HAP-1 (cell line): Measurements from ENCODE around the gene FANCE.
"Not testable (repeated sequence)": the region's sequence is repeated elsewhere in the genome, so short reads cannot be mapped to it uniquely, and the experiment has no call there.

Experiments
- DNase-seq, 2 experiments: peaks; one replicate each; pipeline ENCODE4 v3.0.0-alpha.2; 2016 to 2020; ENCODE audit warnings: low spot score in 2 of 2
- H3K27me3 ChIP-seq: fragments of 250-450 bp; sonication (Bioruptor Pico); 2 replicates; pipeline ENCODE4 v1.5.1; 2020; ENCODE audit warnings: low read depth, mild to moderate bottlenecking, moderate library complexity
- H3K36me3 ChIP-seq: fragments of 250-450 bp; sonication (Bioruptor Pico); replicated peaks from 2 replicates; pipeline ENCODE4 v1.5.1; 2020; ENCODE audit warnings: mild to moderate bottlenecking
- H3K4me1 ChIP-seq: fragments of 250-450 bp; sonication (Bioruptor Pico); 2 replicates; pipeline ENCODE4 v1.5.1; 2020; ENCODE audit warnings: mild to moderate bottlenecking
- H3K4me3 ChIP-seq: fragments of 250-450 bp; sonication (Bioruptor Pico); 2 replicates; pipeline ENCODE4 v1.5.1; 2020; ENCODE audit warnings: mild to moderate bottlenecking, moderate library complexity
- H3K9me3 ChIP-seq: fragments of 250-450 bp; sonication (Bioruptor Pico); 2 replicates; pipeline ENCODE4 v1.5.1; 2020; ENCODE audit warnings: mild to moderate bottlenecking, moderate library complexity
- in situ Hi-C: fragments of 300-500 bp; cut with MboI; formaldehyde crosslinking; loops from 3 replicates; pipeline ENCODE4 v1.14.3; 2020; ENCODE audit warnings: low sequenced_read_pairs, inconsistent platforms, mixed read lengths

The FANCE gene

DNA sequence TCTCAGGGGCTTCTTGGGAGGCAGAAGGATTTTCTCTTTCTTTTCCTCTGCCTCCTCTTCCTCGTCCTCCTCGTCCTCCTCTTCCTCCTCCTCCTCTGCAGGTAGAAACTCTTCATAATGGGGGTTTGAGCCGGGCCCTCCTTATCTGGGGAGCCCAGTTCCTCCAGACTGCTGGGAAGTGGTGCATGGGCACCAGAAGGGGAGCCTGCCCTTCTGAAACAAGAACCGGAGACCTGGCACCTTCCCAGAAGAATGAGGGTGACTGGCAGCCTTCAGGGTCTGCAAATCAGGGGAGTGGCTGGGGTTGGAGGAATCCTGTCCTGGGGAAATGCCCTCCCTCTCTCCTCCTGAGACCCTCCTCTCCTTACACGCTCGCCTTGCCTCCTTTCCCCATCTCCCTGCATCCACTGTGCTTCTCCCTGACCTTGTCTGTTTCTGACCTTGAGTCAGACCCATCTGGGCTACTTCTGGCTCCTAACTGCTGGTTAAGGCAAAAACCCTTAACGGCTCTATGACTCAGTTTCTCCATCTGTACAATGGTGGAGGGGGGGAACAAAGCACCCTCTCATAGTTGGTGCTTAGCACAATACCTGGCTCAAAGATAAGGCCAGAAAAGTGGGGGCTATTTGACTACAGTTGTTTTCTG, 58.9 kb downstream of the FANCE start:
- H3K4me3 ChIP-seq = no peak overlapping the region

DNA sequence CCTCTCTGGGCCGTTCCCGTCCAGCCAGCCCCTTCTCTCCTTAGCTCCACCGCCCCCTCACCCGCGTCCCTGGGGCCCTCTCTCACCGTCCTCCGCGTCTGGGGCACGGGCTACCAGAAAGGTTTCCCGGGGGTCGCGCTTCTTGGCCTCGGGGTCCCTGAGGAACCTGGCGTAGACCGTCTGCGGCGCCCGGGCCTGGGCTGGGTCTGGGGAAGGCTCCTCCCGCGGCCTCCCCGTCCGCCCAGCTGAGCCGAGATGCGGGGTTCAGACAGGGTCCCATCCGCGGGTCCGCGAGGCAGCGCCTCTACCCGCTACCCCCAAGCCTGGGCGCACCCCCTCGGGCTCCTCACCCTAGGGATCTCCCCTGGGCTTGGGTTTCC, 59.4 kb downstream of the FANCE start:
- in situ Hi-C loops = no loop called here
- DNase-seq = no peak
- no peaks in the 10 kb centered on the region for H3K27me3 ChIP-seq
- H3K4me3 ChIP-seq = no peak overlapping the region
- H3K36me3 ChIP-seq = no peaks in the 10 kb centered on the region
- no peaks in the 10 kb centered on the region; the same call in 1 of the 2 replicates for H3K4me1 ChIP-seq
- no peaks in the 10 kb centered on the region for H3K9me3 ChIP-seq

More for the DNA sequence above, 58.9 kb downstream of the FANCE start:
- DNase-seq = no peak
- Histone ChIP-seq H3K9me3 (no peaks in the 10 kb centered on the region), H3K36me3 (no peaks in the 10 kb centered on the region), H3K4me1 (no peaks in the 10 kb centered on the region; the same call in 1 of the 2 replicates), H3K27me3 (no peaks in the 10 kb centered on the region)
- in situ Hi-C loops = no loop called here

DNA sequence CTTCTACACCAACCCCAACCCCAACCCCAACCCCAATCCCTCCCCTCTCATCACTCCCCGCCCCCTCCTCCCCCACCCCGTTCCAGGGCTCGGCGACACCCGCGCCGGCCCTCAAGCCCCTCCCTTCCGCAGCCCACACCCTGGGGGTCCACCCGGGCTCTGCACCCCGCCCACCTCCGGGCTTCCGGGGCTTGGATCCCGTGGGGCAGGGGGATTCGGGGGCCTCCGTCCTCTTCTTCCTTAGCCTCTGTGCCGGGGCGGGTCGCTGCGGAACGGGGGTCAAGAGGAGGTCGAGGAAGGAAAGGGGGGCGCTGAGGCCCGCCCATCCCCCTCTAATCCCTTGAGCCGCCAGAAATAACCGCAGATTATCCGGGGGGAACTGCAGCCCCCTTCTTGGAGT, 59.9 kb downstream of the FANCE start:
- Histone ChIP-seq H3K9me3 (no peaks in the 10 kb centered on the region), H3K4me3 (no peak overlapping the region), H3K27me3 (no peaks in the 10 kb centered on the region), H3K4me1 (no peaks in the 10 kb centered on the region; the same call in 1 of the 2 replicates), H3K36me3 (no peaks in the 10 kb centered on the region)
- in situ Hi-C loops = no loop called here
- DNase-seq = no peak

DNA sequence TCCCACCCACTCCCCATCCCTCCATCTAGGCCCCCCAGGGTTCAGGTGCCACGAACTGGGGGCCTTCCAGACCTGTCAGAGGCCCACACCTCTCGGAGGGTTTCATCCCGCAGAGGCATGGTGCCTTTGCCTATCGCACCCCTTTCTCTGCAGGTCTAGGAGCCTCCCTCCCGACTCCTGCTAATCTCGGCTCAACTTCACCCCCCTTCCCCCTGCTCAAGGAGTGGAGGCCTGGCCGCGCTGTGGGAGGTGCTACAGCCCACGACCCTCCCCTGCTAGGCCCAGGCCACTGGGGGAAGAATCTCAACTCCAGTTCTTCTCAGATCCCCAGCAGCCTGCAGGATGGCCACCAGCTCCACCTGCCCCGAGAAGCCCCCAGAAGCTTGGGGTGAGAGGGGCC, 60.6 kb downstream of the FANCE start, which contains the start of gene TULP1:
Gene TULP1 (minus strand): TSS at position 157 of the 400 bp plus-strand sequence. CDS start 38 bp downstream, at position 119.
- Histone ChIP-seq H3K4me3 (no peak within 1 kb of the TSS), H3K27me3 (no peaks in the 10 kb centered on the region), H3K4me1 (no peaks in the 10 kb centered on the region), H3K9me3 (no peaks in the 10 kb centered on the region), H3K36me3 (no peaks in the 10 kb centered on the region)
- DNase-seq = no peak
- in situ Hi-C loops = no loop called here

DNA sequence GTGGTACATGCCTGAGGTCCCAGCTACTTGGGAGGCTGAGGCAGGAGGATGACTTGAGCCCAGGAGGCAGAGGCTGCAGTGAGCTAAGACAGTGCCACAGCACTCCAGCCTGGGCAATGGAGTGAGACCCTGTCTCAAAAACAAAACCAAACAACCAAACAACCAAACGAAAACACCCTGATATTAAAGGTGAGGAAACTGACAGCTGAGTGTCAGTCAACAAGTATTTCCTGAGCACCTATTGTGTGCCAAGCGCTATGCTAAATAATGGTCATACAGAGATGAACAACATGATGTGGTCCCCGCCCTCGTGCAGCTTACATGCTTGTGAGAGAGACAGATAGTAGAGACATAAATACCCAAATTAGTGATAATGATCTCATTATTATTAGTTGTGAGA, 62.4 kb downstream of the FANCE start:
- Histone ChIP-seq H3K9me3 (no peaks in the 10 kb centered on the region), H3K4me1 (no peaks in the 10 kb centered on the region), H3K27me3 (no peaks in the 10 kb centered on the region), H3K4me3 (no peak overlapping the region), H3K36me3 (no peaks in the 10 kb centered on the region)
- DNase-seq = no peak
- in situ Hi-C loops = no loop called here

DNA sequence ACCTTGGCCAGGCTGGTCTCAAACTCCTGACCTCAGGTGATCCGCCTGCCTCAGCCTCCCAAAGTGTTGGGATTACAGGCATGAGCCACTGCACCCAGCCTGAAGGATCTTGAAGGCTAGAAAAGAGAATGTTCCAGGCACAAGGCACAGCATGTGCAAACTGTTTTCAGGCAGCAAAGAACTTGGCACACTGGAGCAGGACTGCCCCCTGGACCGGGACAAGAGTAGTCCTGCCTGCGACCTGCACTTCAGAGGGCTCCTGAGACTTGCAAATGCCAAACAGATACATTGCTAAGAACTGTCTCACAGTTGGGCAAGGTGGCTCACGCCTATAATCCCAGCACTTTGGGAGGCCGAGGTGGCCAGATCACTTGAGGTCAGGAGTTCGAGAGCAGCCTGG, 63.8 kb downstream of the FANCE start:
- in situ Hi-C loops, H3K27me3 ChIP-seq, H3K9me3 ChIP-seq, H3K4me3 ChIP-seq, H3K36me3 ChIP-seq, DNase-seq, H3K4me1 ChIP-seq: not testable (repeated sequence)
